A549 (cell line): ENCODE data around the gene C11orf68. TPM values are rescaled to one million over a fixed set of nuclear protein-coding genes. Genes with fewer than 3 reads are reported as not detected.

Source experiments
- ATAC-seq, 2 experiments: fragments of 200-7000 bp in 1 of 2; fragments of >200 bp in 1 of 2; cut with Nextera tagmentation in 1 of 2; cut with Tn5 transposase in 1 of 2; 3 replicates each; pipeline versions ENCODE4 v1.8.0 to v1.9.1; 2018 to 2020; ENCODE audit warnings: mild to moderate bottlenecking in 1 of 2, moderate library complexity in 1 of 2
- CTCF ChIA-PET: fragments of 300-600 bp; sonication (Branson Sonifier 250); formaldehyde crosslinking; extraction: SDS; loops from one replicate; lab custom pipeline; 2021; ENCODE audit warnings: antibody characterized with exemption, inconsistent platforms; lab: Yijun Ruan, JAX
- POLR2A ChIA-PET: fragments of 350-600 bp; formaldehyde crosslinking; extraction: SDS; loops from one replicate; lab custom pipeline; 2021; ENCODE audit warnings: antibody characterized with exemption, inconsistent platforms; lab: Yijun Ruan, JAX
- DNase-seq, 2 experiments: peaks; one replicate each; pipeline versions ENCODE4 v3.0.0 to v3.0.0-alpha.2; 2011 to 2016; ENCODE audit warnings: low read depth in 1 of 2, low spot score in 1 of 2
- FAIRE-seq: peaks from 2 replicates; lab custom pipeline; 2011; peaks lifted over from hg19 to GRCh38; lab: Jason Lieb, UNC
- H3K27ac ChIP-seq, 2 experiments: fragments of >200 bp; sonication (Bioruptor Twin); formaldehyde crosslinking; 3 replicates each; pipeline ENCODE4 v1.5.1; 2016 to 2017
- H3K4me1 ChIP-seq: fragments of >200 bp; sonication (Bioruptor Twin); formaldehyde crosslinking; 3 replicates; pipeline ENCODE4 v1.6.1; 2016
- H3K4me2 ChIP-seq: fragments of >200 bp; sonication (Bioruptor Twin); formaldehyde crosslinking; 3 replicates; pipeline ENCODE4 v1.6.1; 2016
- H3K4me3 ChIP-seq: fragments of >200 bp; sonication (Bioruptor Twin); formaldehyde crosslinking; 3 replicates; pipeline ENCODE4 v1.5.1; 2016
- H3K9me3 ChIP-seq: fragments of >200 bp; sonication (Bioruptor Twin); formaldehyde crosslinking; 3 replicates; pipeline ENCODE4 v1.6.1; 2016
- CBX2 ChIP-seq: fragments of 200-600 bp; sonication (generic); IDR thresholded peaks from 2 replicates; pipeline ENCODE4 v1.6.1; 2016; ENCODE audit warnings: low read depth, mild to moderate bottlenecking, borderline replicate concordance
- CHD4 ChIP-seq: fragments of 200-600 bp; sonication (generic); IDR thresholded peaks from 2 replicates; pipeline ENCODE4 v1.6.1; 2016; ENCODE audit warnings: antibody characterized with exemption, mild to moderate bottlenecking, borderline replicate concordance
- EHF ChIP-seq: fragments of 250-450 bp; sonication (Bioruptor Pico); IDR thresholded peaks from 2 replicates; pipeline ENCODE4 v1.5.0; 2020; ENCODE audit warnings: mild to moderate bottlenecking
- ESRRA ChIP-seq: fragments of 150-350 bp; IDR thresholded peaks from 2 replicates; pipeline ENCODE4 v1.6.1; 2014; ENCODE audit warnings: mild to moderate bottlenecking, low read length, borderline replicate concordance
- FOSB ChIP-seq: fragments of 250-450 bp; sonication (Bioruptor Pico); IDR thresholded peaks from 2 replicates; pipeline ENCODE4 v1.5.0; 2020; ENCODE audit warnings: mild to moderate bottlenecking, moderate library complexity
- FOSL2 ChIP-seq, 2 experiments: fragments of 450-650 bp in 1 of 2; fragments of >200 bp in 1 of 2; sonication (Bioruptor Twin) in 1 of 2; formaldehyde crosslinking; IDR thresholded peaks; 2 replicates each; pipeline versions ENCODE4 v1.5.0 to v1.6.1; 2016 to 2020; ENCODE audit warnings: mild to moderate bottlenecking in 1 of 2, moderate library complexity in 1 of 2
- HOXA7 ChIP-seq: fragments of 250-450 bp; sonication (Bioruptor Pico); IDR thresholded peaks from 2 replicates; pipeline ENCODE4 v1.5.0; 2020; ENCODE audit warnings: mild to moderate bottlenecking, moderate library complexity
- JUN ChIP-seq, 2 experiments: fragments of >200 bp; sonication (Bioruptor Twin); formaldehyde crosslinking; IDR thresholded peaks; 2 replicates in 1 of 2; 3 replicates in 1 of 2; pipeline ENCODE4 v1.6.1; 2016 to 2017
- MAZ ChIP-seq: fragments of 150-350 bp; IDR thresholded peaks from 2 replicates; pipeline ENCODE4 v1.6.1; 2014; ENCODE audit warnings: antibody characterized with exemption, low read depth, low read length, borderline replicate concordance
- MYC ChIP-seq: IDR thresholded peaks from 2 replicates; pipeline ENCODE4 v1.6.1; 2012; ENCODE audit warnings: mild to moderate bottlenecking, inconsistent platforms, low read length, improper control_type of control experiment, borderline replicate concordance
- PHF8 ChIP-seq: fragments of 200-600 bp; sonication (generic); IDR thresholded peaks from 2 replicates; pipeline ENCODE4 v1.6.1; 2016; ENCODE audit warnings: low read depth, mild to moderate bottlenecking, antibody characterized with exemption, moderate library complexity, borderline replicate concordance
- POLR2A ChIP-seq: IDR thresholded peaks from 2 replicates; pipeline ENCODE4 v1.6.1; 2012; ENCODE audit warnings: mild to moderate bottlenecking, low read length
- POLR2AphosphoS2 ChIP-seq: conservative IDR thresholded peaks from 2 replicates; pipeline ENCODE4 v1.6.1; 2012; ENCODE audit warnings: low read length, improper control_type of control experiment, inconsistent platforms
- RAD21 ChIP-seq, 2 experiments: fragments of >200 bp in 1 of 2; sonication (Bioruptor Twin) in 1 of 2; formaldehyde crosslinking in 1 of 2; IDR thresholded peaks in 1 of 2; conservative IDR thresholded peaks in 1 of 2; 2 replicates in 1 of 2; 3 replicates in 1 of 2; pipeline ENCODE4 v1.6.1; 2012 to 2018; ENCODE audit warnings: inconsistent platforms in 1 of 2
- RNF2 ChIP-seq: fragments of 200-600 bp; sonication (generic); IDR thresholded peaks from 2 replicates; pipeline ENCODE4 v1.6.1; 2016; ENCODE audit warnings: low read depth, mild to moderate bottlenecking, antibody characterized with exemption, moderate library complexity, borderline replicate concordance
- SMC3 ChIP-seq: fragments of >200 bp; sonication (Bioruptor Twin); formaldehyde crosslinking; IDR thresholded peaks from 3 replicates; pipeline ENCODE4 v1.6.1; 2018; ENCODE audit warnings: inconsistent platforms
- TFCP2L1 ChIP-seq: fragments of 250-450 bp; sonication (Bioruptor Pico); IDR thresholded peaks from 2 replicates; pipeline ENCODE4 v1.5.0; 2021; ENCODE audit warnings: mild to moderate bottlenecking
- TP53 ChIP-seq: fragments of 250-450 bp; sonication (Bioruptor Pico); IDR thresholded peaks from 2 replicates; pipeline ENCODE4 v1.5.0; 2021; ENCODE audit warnings: mild to moderate bottlenecking, moderate library complexity
- ZFP36 ChIP-seq: fragments of 450-650 bp; IDR thresholded peaks from 2 replicates; pipeline ENCODE4 v1.6.1; 2014; ENCODE audit warnings: borderline replicate concordance; ENCODE audit not compliant: partially characterized antibody
- ZNF302 ChIP-seq: fragments of 250-450 bp; sonication (Bioruptor Pico); IDR thresholded peaks from 2 replicates; pipeline ENCODE4 v1.9.0; 2021; ENCODE audit warnings: inconsistent platforms, mild to moderate bottlenecking, moderate library complexity
- WGBS: methylation state at CpG from one replicate; pipeline ENCODE4 v1.1.6; 2017; ENCODE audit errors: missing lambda C conversion rate; 5-methylcytosine and 5-hydroxymethylcytosine counted together
- polyA plus RNA-seq, 4 experiments: library from polyadenylated mRNA; depleted of rRNA in 3 of 4; stranded (reverse); fragments of >200 nt; fragmentation: RNase III in 1 of 4; extraction: RNeasy Plus Mini Kit Qiagen cat#74134 plus additional on column Dnase treatment in 1 of 4; gene quantifications; 2 replicates in 3 of 4; 3 replicates in 1 of 4; pipeline ENCODE4 v1.2.3, GENCODE V29; 2011 to 2017
- TF ChIP-seq, protein P1 (sequence below): IDR thresholded peaks from 2 replicates; pipeline ENCODE4 v1.6.1; 2012
- TF ChIP-seq, protein P2 (sequence below): IDR thresholded peaks from 2 replicates; pipeline ENCODE4 v1.6.1; 2012
- TF ChIP-seq, protein P3 (sequence below): fragments of >200 bp; sonication (Bioruptor Twin); formaldehyde crosslinking; IDR thresholded peaks from 2 replicates; pipeline ENCODE4 v1.6.1; 2016
- TF ChIP-seq, protein P4 (sequence below): fragments of >200 bp; sonication (Bioruptor Twin); formaldehyde crosslinking; IDR thresholded peaks from 3 replicates; pipeline ENCODE4 v1.5.1; 2016
- TF ChIP-seq, protein P5 (sequence below): fragments of >200 bp; sonication (Bioruptor Twin); formaldehyde crosslinking; IDR thresholded peaks from 3 replicates; pipeline ENCODE4 v1.6.1; 2016
- TF ChIP-seq, protein P6 (sequence below): fragments of 250-450 bp; sonication (Bioruptor Pico); IDR thresholded peaks from 2 replicates; pipeline ENCODE4 v1.5.0; 2021; ENCODE audit warnings: mild to moderate bottlenecking, moderate library complexity, borderline replicate concordance

C11orf68 gene
- polyA plus RNA-seq, 2 of the 4 experiments (the other 2 are of a cell fraction): 10.6 to 17.0 TPM

DNA sequence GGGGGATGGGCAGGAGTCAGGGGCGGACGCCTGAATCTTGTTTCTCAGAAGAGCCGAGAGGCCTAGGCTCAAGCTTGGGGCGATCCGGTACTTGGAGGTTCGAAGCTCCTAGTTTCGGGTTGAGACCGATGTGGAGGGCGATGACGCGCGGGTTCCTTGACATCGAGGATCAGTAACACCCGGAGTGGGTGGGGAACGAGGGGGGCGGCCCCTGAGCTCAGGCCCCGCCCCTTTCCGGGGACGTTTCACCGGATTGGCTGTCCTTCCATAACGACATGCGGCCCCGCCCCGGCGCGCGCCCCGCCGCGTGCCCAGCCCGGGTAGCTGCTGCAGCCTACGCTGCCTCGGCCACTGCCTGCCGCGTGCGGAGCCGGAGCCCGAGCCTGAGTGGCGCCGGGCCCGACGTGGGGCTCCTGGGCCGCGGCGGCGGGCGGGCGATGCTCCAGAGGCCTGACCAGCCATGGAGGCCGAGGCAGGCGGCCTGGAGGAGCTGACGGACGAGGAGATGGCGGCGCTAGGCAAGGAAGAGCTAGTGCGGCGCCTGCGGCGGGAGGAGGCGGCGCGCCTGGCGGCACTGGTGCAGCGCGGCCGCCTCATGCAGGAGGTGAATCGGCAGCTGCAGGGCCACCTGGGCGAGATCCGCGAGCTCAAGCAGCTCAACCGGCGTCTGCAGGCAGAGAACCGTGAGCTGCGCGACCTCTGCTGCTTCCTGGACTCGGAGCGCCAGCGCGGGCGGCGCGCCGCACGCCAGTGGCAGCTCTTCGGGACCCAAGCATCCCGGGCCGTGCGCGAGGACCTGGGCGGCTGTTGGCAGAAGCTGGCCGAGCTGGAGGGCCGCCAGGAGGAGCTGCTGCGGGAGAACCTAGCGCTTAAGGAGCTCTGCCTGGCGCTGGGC lies 28.3 kb downstream of the C11orf68 start, which contains the start of gene CCDC85B (continued):
- TF ChIP-seq, protein P1, sequence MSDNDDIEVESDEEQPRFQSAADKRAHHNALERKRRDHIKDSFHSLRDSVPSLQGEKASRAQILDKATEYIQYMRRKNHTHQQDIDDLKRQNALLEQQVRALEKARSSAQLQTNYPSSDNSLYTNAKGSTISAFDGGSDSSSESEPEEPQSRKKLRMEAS: peak; percentile 95
- TF ChIP-seq, all 56 proteins: peak for 21

DNA sequence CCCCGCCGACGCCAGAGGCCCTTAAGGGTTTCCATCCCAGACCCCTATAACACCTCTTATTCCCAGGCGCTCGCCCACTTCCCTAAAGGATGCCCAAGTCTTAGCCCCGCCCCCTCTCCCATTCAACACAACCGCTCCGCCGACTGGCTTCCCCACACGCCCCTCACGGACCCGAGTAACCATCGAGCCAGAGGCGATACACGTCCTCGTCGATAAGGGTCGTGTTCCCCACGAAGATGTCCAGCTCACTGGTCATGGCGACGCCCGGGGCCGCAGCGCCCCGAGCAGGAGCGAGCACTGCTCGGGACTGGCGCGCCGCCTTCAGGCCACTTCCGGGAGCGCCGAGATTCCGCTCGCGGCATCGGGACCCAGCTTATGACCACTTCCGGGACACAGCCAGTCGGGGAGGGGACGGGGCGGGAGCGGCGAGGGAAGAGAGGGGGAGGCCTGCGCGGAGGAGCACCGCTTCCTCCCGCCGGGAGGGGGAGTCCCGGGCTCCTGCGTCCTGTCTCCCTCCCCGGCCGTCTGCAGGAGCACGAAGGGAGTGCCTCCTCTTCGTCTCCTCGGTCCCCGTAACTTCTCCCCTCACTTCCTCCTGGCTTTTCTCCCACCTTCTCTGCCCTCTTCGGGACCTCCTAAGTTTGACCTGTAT lies 30.6 kb downstream of the C11orf68 start, which contains the start of gene FIBP:
Gene FIBP, minus strand, starts transcription at position 309 of the 652 bp plus-strand sequence. Its CDS starts 53 bp downstream, at position 256.
- DNase-seq (peak; percentile 97), ATAC-seq (peak; percentile 43 to 73), FAIRE-seq (no peak)
- H3K9me3 ChIP-seq: no peaks in the 10 kb centered on the region
- peaks cover 50% of the 10 kb centered on the region for H3K4me1 ChIP-seq
- POLR2A ChIA-PET: interaction anchor here (0.6 to 4.3 kb wide), 28 partner anchors 11 to 1881 kb away, joined by 3 to 36 read pairs (median 6); partner anchors contain the start of genes C11orf68, CFL1, FOSL1 and PCNX3
- CTCF ChIA-PET: interaction anchor here (0.5 to 20.5 kb wide), 39 partner anchors 10 to 412 kb away, joined by 3 to 618 read pairs (median 5); partner anchors contain the start of genes C11orf68, CFL1, CTSW and DRAP1
- WGBS: under 1% methylated on average over 18 of the region's 57 CpGs
- peak within 1 kb of the TSS; percentile 97 for H3K4me2 ChIP-seq
- peak within 1 kb of the TSS; percentile 93 to 96 for H3K27ac ChIP-seq
- H3K4me3 ChIP-seq: peak within 1 kb of the TSS; percentile 72
- TF ChIP-seq, protein P1: peak; percentile 75; the same call in 1 of the 2 replicates
- peak; percentile 78; the same call in 1 of the 2 replicates for TF ChIP-seq PHF8
- TF ChIP-seq ZFP36: no peak
- TF ChIP-seq, protein P2, sequence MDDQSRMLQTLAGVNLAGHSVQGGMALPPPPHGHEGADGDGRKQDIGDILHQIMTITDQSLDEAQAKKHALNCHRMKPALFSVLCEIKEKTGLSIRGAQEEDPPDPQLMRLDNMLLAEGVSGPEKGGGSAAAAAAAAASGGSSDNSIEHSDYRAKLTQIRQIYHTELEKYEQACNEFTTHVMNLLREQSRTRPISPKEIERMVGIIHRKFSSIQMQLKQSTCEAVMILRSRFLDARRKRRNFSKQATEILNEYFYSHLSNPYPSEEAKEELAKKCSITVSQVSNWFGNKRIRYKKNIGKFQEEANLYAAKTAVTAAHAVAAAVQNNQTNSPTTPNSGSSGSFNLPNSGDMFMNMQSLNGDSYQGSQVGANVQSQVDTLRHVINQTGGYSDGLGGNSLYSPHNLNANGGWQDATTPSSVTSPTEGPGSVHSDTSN: no peak
- TF ChIP-seq TFCP2L1 (CRISPR knock-in tag): peak; percentile 93; the same call in 1 of the 2 replicates
- TF ChIP-seq POLR2A: peak; percentile 91
- peak; percentile 27; the same call in 1 of the 2 replicates for TF ChIP-seq MYC
- 0 out of 2 replicates have a peak, but pooled peaks have one; percentile 46 for TF ChIP-seq TP53 (CRISPR knock-in tag)
- TF ChIP-seq SMC3: peak; percentile 65
- peak; percentile 45 to 61 for TF ChIP-seq RAD21 (conservative IDR thresholded peaks at IDR 0.05 in 1 of 2, IDR thresholded peaks at IDR 0.05 in 1 of 2)
- peak; percentile 75; the same call in 1 of the 2 replicates for TF ChIP-seq HOXA7
- TF ChIP-seq CBX2: no peak
- TF ChIP-seq, protein P3, sequence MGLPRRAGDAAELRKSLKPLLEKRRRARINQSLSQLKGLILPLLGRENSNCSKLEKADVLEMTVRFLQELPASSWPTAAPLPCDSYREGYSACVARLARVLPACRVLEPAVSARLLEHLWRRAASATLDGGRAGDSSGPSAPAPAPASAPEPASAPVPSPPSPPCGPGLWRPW: no peak
- no peak for TF ChIP-seq CHD4
- TF ChIP-seq, protein P4, sequence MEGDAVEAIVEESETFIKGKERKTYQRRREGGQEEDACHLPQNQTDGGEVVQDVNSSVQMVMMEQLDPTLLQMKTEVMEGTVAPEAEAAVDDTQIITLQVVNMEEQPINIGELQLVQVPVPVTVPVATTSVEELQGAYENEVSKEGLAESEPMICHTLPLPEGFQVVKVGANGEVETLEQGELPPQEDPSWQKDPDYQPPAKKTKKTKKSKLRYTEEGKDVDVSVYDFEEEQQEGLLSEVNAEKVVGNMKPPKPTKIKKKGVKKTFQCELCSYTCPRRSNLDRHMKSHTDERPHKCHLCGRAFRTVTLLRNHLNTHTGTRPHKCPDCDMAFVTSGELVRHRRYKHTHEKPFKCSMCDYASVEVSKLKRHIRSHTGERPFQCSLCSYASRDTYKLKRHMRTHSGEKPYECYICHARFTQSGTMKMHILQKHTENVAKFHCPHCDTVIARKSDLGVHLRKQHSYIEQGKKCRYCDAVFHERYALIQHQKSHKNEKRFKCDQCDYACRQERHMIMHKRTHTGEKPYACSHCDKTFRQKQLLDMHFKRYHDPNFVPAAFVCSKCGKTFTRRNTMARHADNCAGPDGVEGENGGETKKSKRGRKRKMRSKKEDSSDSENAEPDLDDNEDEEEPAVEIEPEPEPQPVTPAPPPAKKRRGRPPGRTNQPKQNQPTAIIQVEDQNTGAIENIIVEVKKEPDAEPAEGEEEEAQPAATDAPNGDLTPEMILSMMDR: peak; percentile 81
- TF ChIP-seq, protein P5, sequence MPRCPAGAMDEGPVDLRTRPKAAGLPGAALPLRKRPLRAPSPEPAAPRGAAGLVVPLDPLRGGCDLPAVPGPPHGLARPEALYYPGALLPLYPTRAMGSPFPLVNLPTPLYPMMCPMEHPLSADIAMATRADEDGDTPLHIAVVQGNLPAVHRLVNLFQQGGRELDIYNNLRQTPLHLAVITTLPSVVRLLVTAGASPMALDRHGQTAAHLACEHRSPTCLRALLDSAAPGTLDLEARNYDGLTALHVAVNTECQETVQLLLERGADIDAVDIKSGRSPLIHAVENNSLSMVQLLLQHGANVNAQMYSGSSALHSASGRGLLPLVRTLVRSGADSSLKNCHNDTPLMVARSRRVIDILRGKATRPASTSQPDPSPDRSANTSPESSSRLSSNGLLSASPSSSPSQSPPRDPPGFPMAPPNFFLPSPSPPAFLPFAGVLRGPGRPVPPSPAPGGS: peak; percentile 88
- TF ChIP-seq, protein P6, sequence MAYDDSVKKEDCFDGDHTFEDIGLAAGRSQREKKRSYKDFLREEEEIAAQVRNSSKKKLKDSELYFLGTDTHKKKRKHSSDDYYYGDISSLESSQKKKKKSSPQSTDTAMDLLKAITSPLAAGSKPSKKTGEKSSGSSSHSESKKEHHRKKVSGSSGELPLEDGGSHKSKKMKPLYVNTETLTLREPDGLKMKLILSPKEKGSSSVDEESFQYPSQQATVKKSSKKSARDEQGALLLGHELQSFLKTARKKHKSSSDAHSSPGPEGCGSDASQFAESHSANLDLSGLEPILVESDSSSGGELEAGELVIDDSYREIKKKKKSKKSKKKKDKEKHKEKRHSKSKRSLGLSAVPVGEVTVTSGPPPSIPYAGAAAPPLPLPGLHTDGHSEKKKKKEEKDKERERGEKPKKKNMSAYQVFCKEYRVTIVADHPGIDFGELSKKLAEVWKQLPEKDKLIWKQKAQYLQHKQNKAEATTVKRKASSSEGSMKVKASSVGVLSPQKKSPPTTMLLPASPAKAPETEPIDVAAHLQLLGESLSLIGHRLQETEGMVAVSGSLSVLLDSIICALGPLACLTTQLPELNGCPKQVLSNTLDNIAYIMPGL (CRISPR knock-in tag): no peak
- peak; percentile 98 for TF ChIP-seq EHF (CRISPR knock-in tag)
- no peak for TF ChIP-seq RNF2
- TF ChIP-seq FOSL2 (IDR thresholded peaks at IDR 0.05): no peak
- TF ChIP-seq FOSL2 (CRISPR knock-in tag; IDR thresholded peaks at IDR 0.05): peak; percentile 44
- no peak for TF ChIP-seq ZNF302 (CRISPR knock-in tag)
- no peak for TF ChIP-seq FOSB
- peak; percentile 48 to 87; a peak in 4 of 5 replicates for TF ChIP-seq JUN (IDR thresholded peaks at IDR 0.05)
- peak; percentile 62 for TF ChIP-seq MAZ
- no peak; the same call in 1 of the 2 replicates for TF ChIP-seq ESRRA
- 0 out of 2 replicates have a peak, but pooled peaks have one; percentile 75 for TF ChIP-seq POLR2AphosphoS2
